GM19351 (cell line): ENCODE results near the gene KCNH8.
A peak's percentile ranks its signal among the peaks of the same experiment; 100 is the strongest.

ENCODE experiments used
- ATAC-seq: cut with Tn5 transposase; IDR thresholded peaks from one replicate; pipeline ENCODE4 v1.9.1; 2021; ENCODE audit warnings: mild to moderate bottlenecking, moderate library complexity; ENCODE audit not compliant: unreplicated experiment

The KCNH8 gene

GRCh38 chr3:19348941-19349564, 200.7 kb downstream of the KCNH8 start:
- ATAC-seq: peak; percentile 66

GRCh38 chr3:19357947-19358346, 209.6 kb downstream of the KCNH8 start:
- no peak for ATAC-seq

- ATAC-seq: no peak
Observed at GRCh38 chr3:19363071-19363470, 214.8 kb downstream of the KCNH8 start.

- no peak for ATAC-seq
Observed at GRCh38 chr3:19364148-19364547, 215.8 kb downstream of the KCNH8 start.

GRCh38 chr3:19365471-19365870, 217.2 kb downstream of the KCNH8 start:
- ATAC-seq: no peak

- ATAC-seq: peak; percentile 85
Observed at GRCh38 chr3:19384868-19385267, 236.6 kb downstream of the KCNH8 start.

GRCh38 chr3:19392150-19392549, 243.8 kb downstream of the KCNH8 start:
- no peak for ATAC-seq

GRCh38 chr3:19394946-19395345, 246.6 kb downstream of the KCNH8 start:
- ATAC-seq: no peak

GRCh38 chr3:19396726-19397125, 248.4 kb downstream of the KCNH8 start:
- ATAC-seq: no peak

- no peak for ATAC-seq
Observed at GRCh38 chr3:19399356-19399755, 251.0 kb downstream of the KCNH8 start.

- no peak for ATAC-seq
Observed at GRCh38 chr3:19399836-19400235, 251.5 kb downstream of the KCNH8 start.

- no peak for ATAC-seq
Observed at GRCh38 chr3:19420159-19420558, 271.8 kb downstream of the KCNH8 start.

- ATAC-seq: no peak
Observed at GRCh38 chr3:19425825-19426224, 277.5 kb downstream of the KCNH8 start.

- ATAC-seq: peak; percentile 62
Observed at GRCh38 chr3:19427422-19428149, 279.3 kb downstream of the KCNH8 start.

- ATAC-seq: no peak
Observed at GRCh38 chr3:19428729-19429128, 280.4 kb downstream of the KCNH8 start.

GRCh38 chr3:19432669-19433068, 284.4 kb downstream of the KCNH8 start:
- ATAC-seq: no peak

- ATAC-seq: no peak
Observed at GRCh38 chr3:19436746-19437145, 288.4 kb downstream of the KCNH8 start.

GRCh38 chr3:19439944-19440343, 291.6 kb downstream of the KCNH8 start:
- ATAC-seq: no peak

GRCh38 chr3:19446138-19446537, 297.8 kb downstream of the KCNH8 start:
- no peak for ATAC-seq

GRCh38 chr3:19446687-19447086, 298.4 kb downstream of the KCNH8 start:
- ATAC-seq: peak; percentile 71

GRCh38 chr3:19455546-19455945, 307.2 kb downstream of the KCNH8 start:
- no peak for ATAC-seq

GRCh38 chr3:19456738-19457137, 308.4 kb downstream of the KCNH8 start:
- ATAC-seq: no peak

- no peak for ATAC-seq
Observed at GRCh38 chr3:19457449-19457848, 309.1 kb downstream of the KCNH8 start.
